Naive thymus-derived CD4-positive, alpha-beta T cell (primary cell): ENCODE measurements around the gene CSF3R. TPM values are rescaled to one million over a fixed set of nuclear protein-coding genes. Genes with fewer than 3 reads are reported as not detected.
"Not testable (repeated sequence)": the region's sequence is repeated elsewhere in the genome, so short reads cannot be mapped to it uniquely, and the experiment has no call there.

Experiments
- ATAC-seq: fragments of 150-1000 bp; cut with Tn5 transposase; 2 replicates; pipeline ENCODE4 v1.10.0; 2021; ENCODE audit warnings: mild to moderate bottlenecking, moderate library complexity
- CTCF ChIA-PET: fragments of 350-600 bp; sonication (Branson Sonifier 250); formaldehyde crosslinking; loops from one replicate; lab custom pipeline; 2021; ENCODE audit warnings: antibody characterized with exemption; lab: Charles Lee
- POLR2A ChIA-PET: fragments of 350-600 bp; sonication (Branson Sonifier 250); formaldehyde crosslinking; loops from one replicate; lab custom pipeline; 2021; ENCODE audit warnings: antibody characterized with exemption, inconsistent platforms; lab: Charles Lee
- DNase-seq, 9 donors: peaks; one replicate each; pipeline versions ENCODE4 v3.0.0 to v3.0.0-alpha.2; 2020 to 2022; ENCODE audit warnings: mixed read lengths in 1 of 9
- H3K27ac ChIP-seq: one replicate; pipeline ENCODE4 v1.7.0; 2013; ENCODE audit warnings: mild to moderate bottlenecking, low read depth, low read length, moderate library complexity
- H3K27me3 ChIP-seq, 2 donors: one replicate each; pipeline ENCODE4 v1.7.0; 2013; ENCODE audit warnings: low read length in 2 of 2, mild to moderate bottlenecking in 2 of 2, moderate library complexity in 2 of 2; ENCODE audit not compliant: control insufficient read depth in 2 of 2, insufficient read depth in 2 of 2
- H3K36me3 ChIP-seq, 3 experiments: 1 replicate in 2 of 3; 2 replicates in 1 of 3; pipeline ENCODE4 v1.7.0; 2013; ENCODE audit warnings: low read length in 3 of 3, mild to moderate bottlenecking in 3 of 3, moderate library complexity in 1 of 3; ENCODE audit not compliant: insufficient read depth in 3 of 3, control insufficient read depth in 2 of 3
- H3K4me1 ChIP-seq, 2 donors: one replicate each; pipeline ENCODE4 v1.7.0; 2013; ENCODE audit warnings: low read length in 2 of 2, mild to moderate bottlenecking in 2 of 2, moderate library complexity in 1 of 2; ENCODE audit not compliant: control insufficient read depth in 2 of 2, insufficient read depth in 2 of 2
- H3K4me3 ChIP-seq: 2 replicates; pipeline ENCODE4 v1.7.0; 2013; ENCODE audit warnings: mild to moderate bottlenecking, low read length
- H3K9me3 ChIP-seq, 3 experiments: 1 replicate in 2 of 3; 2 replicates in 1 of 3; pipeline ENCODE4 v1.7.0; 2013; ENCODE audit warnings: low read length in 3 of 3; ENCODE audit not compliant: control insufficient read depth in 2 of 3
- H3K27ac Mint-ChIP-seq, 9 donors: one replicate each; pipeline ENCODE4 v1.8.0; 2020 to 2022; ENCODE audit warnings: mixed read lengths in 9 of 9, mild to moderate bottlenecking in 8 of 9, moderate library complexity in 5 of 9, inconsistent platforms in 2 of 9
- H3K27me3 Mint-ChIP-seq, 5 donors: one replicate each; pipeline ENCODE4 v1.8.0; 2021 to 2022; ENCODE audit warnings: mixed read lengths in 5 of 5, mild to moderate bottlenecking in 1 of 5
- H3K36me3 Mint-ChIP-seq, 5 donors: one replicate each; pipeline ENCODE4 v1.8.0; 2020 to 2022; ENCODE audit warnings: mixed read lengths in 5 of 5, mild to moderate bottlenecking in 3 of 5, inconsistent platforms in 1 of 5
- H3K4me1 Mint-ChIP-seq, 7 donors: one replicate each; pipeline ENCODE4 v1.8.0; 2020 to 2022; ENCODE audit warnings: mixed read lengths in 7 of 7, mild to moderate bottlenecking in 3 of 7, inconsistent platforms in 1 of 7
- H3K4me3 Mint-ChIP-seq, 10 donors: one replicate each; pipeline ENCODE4 v1.8.0; 2020 to 2022; ENCODE audit warnings: mild to moderate bottlenecking in 10 of 10, mixed read lengths in 10 of 10, moderate library complexity in 6 of 10, inconsistent platforms in 2 of 10
- H3K9me3 Mint-ChIP-seq, 11 donors: one replicate each; pipeline ENCODE4 v1.8.0; 2020 to 2022; ENCODE audit warnings: mixed read lengths in 11 of 11, mild to moderate bottlenecking in 4 of 11, inconsistent platforms in 1 of 11, moderate library complexity in 1 of 11
- intact Hi-C, 2 donors: fragments of 100-400 bp; cut with micrococcal nuclease; formaldehyde crosslinking; loops; one replicate each; pipeline ENCODE4 v1.15.1; 2023
- polyA plus RNA-seq, 2 donors: library from polyadenylated mRNA; unstranded; fragments of 300-500 nt; fragmentation: Illumina TruSeq; gene quantifications; one replicate each; pipeline ENCODE4 v1.2.3, GENCODE V29; 2021
- total RNA-seq, 6 experiments: library from RNA in 5 of 6; stranded (reverse) in 5 of 6; gene quantifications; 1 replicate in 5 of 6; 2 replicates in 1 of 6; pipeline ENCODE4 v1.2.3 and lab custom pipeline; 2021 to 2026

The CSF3R gene
- total and polyA plus RNA-seq, 7 experiments from 2014 or later, result 0.14 to 182 (median 1.3) TPM

GRCh38 chr1:36493524-36493923 lies 10.8 kb upstream of the CSF3R start:
- DNase-seq (no peak), ATAC-seq (no peak)
- no peak overlapping the region for H3K4me3 ChIP-seq
- Mint-ChIP-seq H3K9me3 (no peaks in the 10 kb centered on the region), H3K27ac (no peak overlapping the region), H3K27me3 (peaks cover 0 to 18% (median 5%) of the 10 kb centered on the region in 5 donors), H3K4me1 (peaks cover 0 to 14% (median 8%) of the 10 kb centered on the region in 7 donors), H3K4me3 (no peak overlapping the region), H3K36me3 (no peaks in the 10 kb centered on the region)
- intact Hi-C loops, result no loop called here
- no peak overlapping the region for H3K27ac ChIP-seq
- CTCF ChIA-PET, result no interaction called here
- no peaks in the 10 kb centered on the region for H3K27me3 ChIP-seq
- H3K4me1 ChIP-seq, result no peaks in the 10 kb centered on the region
- no peaks in the 10 kb centered on the region for H3K9me3 ChIP-seq
- POLR2A ChIA-PET, result no interaction called here
- H3K36me3 ChIP-seq, result no peaks in the 10 kb centered on the region

GRCh38 chr1:36492491-36492890 lies 9.8 kb upstream of the CSF3R start:
- Mint-ChIP-seq H3K9me3 (no peaks in the 10 kb centered on the region), H3K27me3 (peaks cover 0 to 13% (median 5%) of the 10 kb centered on the region in 5 donors), H3K27ac (no peak overlapping the region), H3K4me1 (peaks cover 0 to 14% (median 8%) of the 10 kb centered on the region in 7 donors), H3K4me3 (no peak overlapping the region), H3K36me3 (no peaks in the 10 kb centered on the region)
- no peaks in the 10 kb centered on the region for H3K4me1 ChIP-seq
- no peak for DNase-seq
- peak; percentile 16 for ATAC-seq
- H3K4me3 ChIP-seq, result no peak overlapping the region
- H3K27me3 ChIP-seq, result no peaks in the 10 kb centered on the region
- H3K9me3 ChIP-seq, result no peaks in the 10 kb centered on the region
- ChIA-PET POLR2A (no interaction called here), CTCF (no interaction called here)
- intact Hi-C loops, result no loop called here
- H3K27ac ChIP-seq, result no peak overlapping the region
- no peaks in the 10 kb centered on the region for H3K36me3 ChIP-seq

DNA sequence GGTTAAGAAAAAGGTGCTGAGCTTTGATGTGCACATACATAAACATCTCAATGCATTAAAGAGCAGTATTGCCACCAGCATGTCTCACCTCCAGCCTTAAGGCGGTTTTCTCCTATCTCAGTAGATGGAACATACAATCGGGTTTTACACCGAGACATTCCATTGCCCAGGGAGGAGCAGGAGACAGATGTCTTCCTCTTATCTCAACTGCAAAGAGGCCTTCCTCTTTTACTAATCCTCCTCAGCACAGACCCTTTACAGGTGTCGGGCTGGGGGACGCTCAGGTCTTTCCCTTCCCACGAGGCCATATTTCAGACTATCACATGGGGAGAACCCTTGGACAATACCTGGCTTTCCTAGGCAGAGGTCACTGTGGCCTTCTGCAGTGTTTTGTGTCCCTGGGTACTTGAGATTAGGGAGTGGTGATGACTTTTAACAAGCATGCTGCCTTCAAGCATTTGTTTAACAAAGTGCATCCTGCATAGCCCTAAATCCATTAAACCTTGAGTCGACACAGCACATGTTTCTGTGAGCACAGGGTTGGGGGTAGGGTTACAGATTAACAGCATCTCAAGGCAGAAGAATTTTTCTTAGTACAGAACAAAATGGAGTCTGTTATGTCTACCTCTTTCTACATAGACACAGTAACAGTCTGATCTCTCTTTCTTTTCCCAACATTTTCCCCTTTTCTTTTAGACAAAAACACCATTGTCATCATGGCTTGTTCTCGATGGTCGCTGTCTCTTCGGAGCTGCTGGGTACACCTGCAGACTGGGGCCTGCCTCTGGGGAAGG lies 6.7 kb upstream of the CSF3R start:
- H3K27ac ChIP-seq, DNase-seq, ATAC-seq, intact Hi-C loops, H3K9me3 ChIP-seq, H3K27ac Mint-ChIP-seq, H3K9me3 Mint-ChIP-seq, H3K36me3 ChIP-seq, H3K4me3 Mint-ChIP-seq, H3K36me3 Mint-ChIP-seq, H3K4me3 ChIP-seq, POLR2A ChIA-PET, CTCF ChIA-PET, H3K27me3 ChIP-seq, H3K4me1 ChIP-seq: not testable (repeated sequence)
- peaks cover 0 to 12% (median 5%) of the 10 kb centered on the region in 5 donors for H3K27me3 Mint-ChIP-seq
- peaks cover 0 to 14% (median 8%) of the 10 kb centered on the region in 7 donors for H3K4me1 Mint-ChIP-seq

GRCh38 chr1:36487906-36488305 lies 5.2 kb upstream of the CSF3R start:
- H3K36me3 ChIP-seq, result no peaks in the 10 kb centered on the region
- no peak for ATAC-seq
- Mint-ChIP-seq H3K9me3 (no peaks in the 10 kb centered on the region), H3K27me3 (peaks cover 0 to 12% (median 0%) of the 10 kb centered on the region in 5 donors), H3K27ac (no peak overlapping the region), H3K4me3 (no peak overlapping the region), H3K4me1 (peaks cover 0 to 18% (median 12%) of the 10 kb centered on the region in 7 donors), H3K36me3 (no peaks in the 10 kb centered on the region)
- H3K27ac ChIP-seq, result no peak overlapping the region
- H3K27me3 ChIP-seq, result no peaks in the 10 kb centered on the region
- POLR2A ChIA-PET, result interaction anchor here (0.6 kb wide), 1 partner anchor 8 kb away, joined by 3 read pairs; no protein-coding TSS in a partner anchor
- no peaks in the 10 kb centered on the region for H3K4me1 ChIP-seq
- CTCF ChIA-PET, result no interaction called here
- H3K9me3 ChIP-seq, result no peaks in the 10 kb centered on the region
- no peak for DNase-seq
- no peak overlapping the region for H3K4me3 ChIP-seq
- intact Hi-C loops, result no loop called here

GRCh38 chr1:36487336-36487725 lies 4.6 kb upstream of the CSF3R start:
- H3K27ac ChIP-seq, H3K9me3 Mint-ChIP-seq, H3K4me3 ChIP-seq, DNase-seq, H3K9me3 ChIP-seq, H3K36me3 ChIP-seq, H3K36me3 Mint-ChIP-seq, H3K4me3 Mint-ChIP-seq, intact Hi-C loops, H3K27ac Mint-ChIP-seq, H3K27me3 ChIP-seq, CTCF ChIA-PET, ATAC-seq, H3K4me1 ChIP-seq: not testable (repeated sequence)
- POLR2A ChIA-PET, result interaction anchor here (0.6 kb wide), 1 partner anchor 9 kb away, joined by 3 read pairs; no protein-coding TSS in a partner anchor
- Mint-ChIP-seq H3K27me3 (peaks cover 0 to 12% (median 0%) of the 10 kb centered on the region in 5 donors), H3K4me1 (peaks cover 1 to 22% (median 13%) of the 10 kb centered on the region in 7 donors)

- H3K9me3 ChIP-seq, result no peaks in the 10 kb centered on the region
- Mint-ChIP-seq H3K4me1 (peaks cover 8 to 28% (median 19%) of the 10 kb centered on the region in 7 donors), H3K4me3 (no peak overlapping the region), H3K27me3 (peaks cover 0 to 12% (median 5%) of the 10 kb centered on the region in 5 donors), H3K9me3 (peaks cover 0 to under 1% (median 0%) of the 10 kb centered on the region in 11 donors), H3K27ac (no peak overlapping the region), H3K36me3 (no peaks in the 10 kb centered on the region)
- ChIA-PET POLR2A (no interaction called here), CTCF (no interaction called here)
- ATAC-seq (peak; percentile 81), DNase-seq (no peak)
- no peak overlapping the region for H3K27ac ChIP-seq
- no peaks in the 10 kb centered on the region for H3K36me3 ChIP-seq
- H3K4me1 ChIP-seq, result peaks cover 0 to 4% of the 10 kb centered on the region in 2 donors
- H3K4me3 ChIP-seq, result no peak overlapping the region
- intact Hi-C loops, result no loop called here
- no peaks in the 10 kb centered on the region for H3K27me3 ChIP-seq
These were observed 4.0 kb upstream of the CSF3R start for GRCh38 chr1:36486439-36487335.
